GM19043 (cell line): Measurements from ENCODE around the gene CDC27.
"Not testable (repeated sequence)": the region's sequence is repeated elsewhere in the genome, so short reads cannot be mapped to it uniquely, and the experiment has no call there.

Source experiments
- ATAC-seq: cut with Tn5 transposase; IDR thresholded peaks from one replicate; pipeline ENCODE4 v1.9.1; 2021; ENCODE audit warnings: low read depth; ENCODE audit not compliant: unreplicated experiment

The CDC27 gene

DNA sequence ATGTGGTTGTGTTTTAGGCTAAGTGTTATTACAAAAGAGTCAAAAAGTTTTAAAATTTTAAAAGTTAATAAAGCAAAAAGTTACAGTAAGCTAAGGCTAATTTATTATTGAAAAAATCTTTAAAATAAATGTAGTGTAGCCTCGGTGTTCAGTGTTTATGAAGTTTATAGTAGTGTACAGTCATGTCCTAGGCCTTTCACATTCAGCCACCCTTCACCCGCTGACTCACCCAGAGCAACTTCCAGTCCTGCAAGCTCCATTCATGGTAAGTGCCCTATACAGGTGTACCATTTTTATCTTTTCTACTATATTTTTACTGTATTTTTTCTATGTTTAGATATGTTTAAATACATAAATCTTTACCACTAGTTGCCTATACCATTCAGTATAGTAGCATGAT lies 111.5 kb downstream of the CDC27 start:
- no peak for ATAC-seq

DNA sequence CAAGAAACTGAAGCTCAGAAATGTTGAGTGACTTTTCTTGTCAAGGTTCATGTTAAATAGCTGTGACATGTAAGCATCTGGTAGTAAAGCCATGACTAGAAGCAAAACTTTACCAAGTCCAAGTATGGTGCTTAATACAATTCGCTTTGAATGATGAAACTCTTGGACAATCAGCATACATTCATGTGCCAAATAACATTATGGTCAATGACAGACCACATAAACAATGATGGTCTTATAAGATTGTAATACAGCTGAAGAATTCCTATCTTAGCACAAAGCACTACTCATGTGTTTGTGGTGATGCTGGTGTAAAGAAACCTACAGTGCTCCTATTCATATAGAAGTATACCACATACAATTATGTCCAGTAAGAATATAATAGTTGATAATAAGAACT lies 112.9 kb downstream of the CDC27 start:
- no peak for ATAC-seq

DNA sequence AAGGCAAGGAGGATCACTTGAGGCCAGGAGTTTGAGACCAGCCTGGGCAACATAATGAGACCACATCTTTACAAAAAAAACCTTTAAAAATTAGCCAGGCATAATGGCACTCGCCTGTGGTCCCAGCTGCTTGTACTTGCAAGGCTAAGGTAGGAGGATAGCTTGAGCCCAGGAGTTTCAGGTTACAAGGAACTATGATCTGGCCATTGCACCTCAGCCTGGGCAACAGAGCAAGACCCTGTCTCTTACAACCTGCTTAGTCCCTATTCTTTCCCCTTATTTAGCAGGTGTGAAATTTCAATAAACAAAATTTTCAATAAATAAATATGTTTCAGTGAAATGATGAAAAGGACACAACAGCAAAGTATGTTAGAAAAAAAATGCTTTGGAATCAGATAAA lies 114.7 kb downstream of the CDC27 start:
- ATAC-seq, result not testable (repeated sequence)

DNA sequence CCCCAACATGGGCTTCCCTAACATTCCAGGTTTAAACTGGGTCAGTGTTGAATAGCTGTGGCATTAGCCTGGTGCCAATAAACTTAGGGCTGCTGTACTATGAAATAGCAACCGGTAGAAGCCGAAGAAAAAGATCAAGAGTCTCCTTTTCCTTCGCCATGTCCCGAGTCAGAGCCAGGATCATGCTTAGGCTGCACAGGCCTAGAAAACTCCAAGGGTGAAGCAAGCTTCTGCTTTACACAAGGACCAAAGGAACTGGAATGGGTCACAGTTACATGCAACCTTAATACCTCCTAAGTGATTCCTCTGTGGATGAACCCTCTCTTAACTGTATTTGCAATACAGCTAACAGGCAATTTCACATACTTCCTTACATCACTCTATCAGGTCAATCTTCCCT lies 115.5 kb downstream of the CDC27 start:
- not testable (repeated sequence) for ATAC-seq

DNA sequence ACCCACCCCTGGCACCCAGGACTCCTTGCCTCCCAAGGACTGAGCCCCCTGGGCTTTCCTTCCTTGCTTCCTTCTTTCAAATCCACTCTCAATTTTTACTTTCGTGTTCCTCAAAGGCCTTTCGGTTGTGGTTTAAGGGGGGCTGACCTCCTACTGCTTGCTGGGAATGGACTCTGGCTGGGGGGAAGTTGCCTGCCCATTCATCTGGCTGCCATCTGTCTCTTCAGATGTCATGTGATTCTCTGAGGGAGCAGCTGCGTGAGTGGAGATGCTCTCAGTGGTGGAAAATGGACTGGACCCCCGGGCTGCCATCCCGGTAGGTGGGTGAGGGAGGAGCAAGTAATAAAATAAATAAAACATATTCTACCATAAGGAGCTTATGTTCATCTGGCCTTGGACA lies 116.2 kb downstream of the CDC27 start:
- ATAC-seq, result no peak

DNA sequence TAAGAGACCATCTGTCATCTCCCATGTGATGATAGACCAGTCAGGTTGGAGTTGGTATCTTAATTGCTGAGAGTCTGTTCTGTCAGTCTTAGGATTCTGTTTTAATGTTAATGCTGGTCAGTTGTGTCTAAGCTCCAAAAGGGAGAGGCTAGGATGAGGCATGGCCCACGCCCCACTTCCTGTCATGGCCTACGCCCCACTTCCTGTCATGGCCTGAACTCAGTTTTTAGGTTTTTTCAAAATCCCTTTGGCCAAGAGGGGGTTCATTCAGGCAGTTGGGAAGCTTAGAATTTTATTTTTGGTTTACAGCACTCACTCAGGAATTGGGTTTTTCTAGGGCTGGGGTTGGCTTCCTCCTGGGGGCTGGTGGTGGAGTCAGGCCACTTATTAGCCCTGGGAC lies 117.9 kb downstream of the CDC27 start:
- not testable (repeated sequence) for ATAC-seq

DNA sequence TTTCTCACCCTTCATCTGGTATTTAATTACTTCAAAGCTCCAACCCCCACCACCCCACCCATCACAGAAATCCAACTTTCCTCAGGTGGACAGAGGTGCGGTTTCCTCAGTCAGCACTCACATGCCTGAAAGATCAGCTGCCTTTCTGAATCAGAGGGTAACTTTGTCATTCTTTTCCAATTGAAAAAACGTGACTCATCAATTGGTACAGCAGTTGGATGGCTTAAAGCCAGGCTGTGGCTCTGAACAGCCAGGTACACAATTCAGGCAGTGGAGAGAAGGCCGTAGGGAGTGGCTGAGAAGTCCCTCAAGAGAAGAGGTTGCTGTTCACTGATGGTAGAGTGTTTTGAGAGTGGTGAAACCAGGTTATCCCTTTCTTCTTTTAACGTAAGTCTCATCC lies 118.8 kb downstream of the CDC27 start:
- ATAC-seq, result not testable (repeated sequence)
